H1 (cell line): ENCODE measurements around the gene ARHGEF3. TPM values are rescaled to one million over a fixed set of nuclear protein-coding genes. Genes with fewer than 3 reads are reported as not detected.

ENCODE experiments used
- POLR2AphosphoS5 ChIP-seq: IDR thresholded peaks from 2 replicates; pipeline ENCODE4 v1.6.1; 2011; ENCODE audit warnings: low read depth, low read length
- ZNF274 ChIP-seq: IDR thresholded peaks from 2 replicates; pipeline ENCODE4 v1.7.0; 2012; ENCODE audit warnings: low read length, borderline replicate concordance; ENCODE audit errors: extremely low read depth
- polyA plus RNA-seq, 7 experiments: library from polyadenylated mRNA; depleted of rRNA in 3 of 7; stranded (reverse) in 5 of 7; unstranded in 2 of 7; fragments of >200 nt in 5 of 7; fragments of 200-250 nt in 2 of 7; gene quantifications; 1 replicate in 5 of 7; 2 replicates in 1 of 7; 4 replicates in 1 of 7; pipeline versions ENCODE4 v1.2.1 to v1.2.3, GENCODE V29; 2011 to 2013; ENCODE audit warnings: missing spikeins in 2 of 7, mixed read lengths in 2 of 7
- total RNA-seq: library from RNA; stranded (reverse); fragmentation: NEBNext Ultra II Directional; extraction: Animal tissue kit (Norgen Biotek cat#: 25700); gene quantifications from 2 replicates; pipeline ENCODE4 v1.2.1, GENCODE V29; 2021
- TF ChIP-seq, protein P1 (sequence below): IDR thresholded peaks from 2 replicates; pipeline ENCODE4 v1.6.1; 2012; ENCODE audit warnings: inconsistent platforms

Gene ARHGEF3
- total and polyA plus RNA-seq, 2 of the 8 experiments (the other 6 are each of a cell fraction or from before 2014, with no cell fraction given) = 2.8 to 6.0 TPM

DNA sequence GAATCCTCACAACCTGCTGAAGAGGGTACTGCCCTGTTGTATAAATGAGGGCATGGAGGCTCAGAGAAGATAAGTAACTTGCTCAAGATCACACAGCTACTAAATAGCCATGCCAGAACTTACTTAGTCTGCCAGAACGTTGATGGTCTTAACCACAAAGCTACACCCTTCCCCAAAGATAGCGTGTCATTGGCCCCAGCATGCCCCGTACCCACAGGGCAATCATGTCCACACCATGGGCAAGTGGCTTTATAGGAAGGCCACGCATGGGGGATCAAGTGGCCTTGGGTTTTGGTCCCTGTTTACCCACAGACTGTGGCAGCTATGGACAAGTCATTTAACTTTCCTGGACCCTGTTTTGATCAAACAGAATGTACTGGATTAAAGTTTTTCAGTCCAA lies 15.9 kb upstream of the ARHGEF3 start (continued):
- TF ChIP-seq, protein P1, sequence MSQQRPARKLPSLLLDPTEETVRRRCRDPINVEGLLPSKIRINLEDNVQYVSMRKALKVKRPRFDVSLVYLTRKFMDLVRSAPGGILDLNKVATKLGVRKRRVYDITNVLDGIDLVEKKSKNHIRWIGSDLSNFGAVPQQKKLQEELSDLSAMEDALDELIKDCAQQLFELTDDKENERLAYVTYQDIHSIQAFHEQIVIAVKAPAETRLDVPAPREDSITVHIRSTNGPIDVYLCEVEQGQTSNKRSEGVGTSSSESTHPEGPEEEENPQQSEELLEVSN = no peak
- TF ChIP-seq POLR2AphosphoS5 = no peak
- no peak for TF ChIP-seq ZNF274
